Non-pigmented ciliary epithelial cell (primary cell): ENCODE results near the gene LOC128125822.

Experiments used
- DNase-seq: peaks from one replicate; pipeline ENCODE4 v3.0.0-alpha.2; 2010; ENCODE audit warnings: low read depth

LOC128125822 gene

DNA sequence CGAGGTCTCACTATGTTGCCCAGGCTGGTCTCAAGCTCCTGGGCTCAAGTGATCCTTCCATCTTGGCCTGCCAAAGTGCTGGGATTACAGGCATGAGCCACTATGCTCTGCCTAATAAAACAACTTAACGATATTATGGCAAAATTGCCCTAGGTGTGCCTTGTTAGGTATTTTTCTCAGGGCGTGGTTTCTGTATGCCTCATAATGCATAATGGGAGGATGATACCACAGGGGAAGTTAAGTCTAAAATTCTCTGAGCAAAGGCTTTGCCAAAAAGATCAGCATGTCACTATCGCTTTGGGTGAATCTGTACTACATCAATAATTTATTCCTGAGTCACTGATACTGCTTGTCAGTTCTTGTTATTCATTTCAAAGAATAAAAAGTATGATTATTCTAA lies 15.9 kb upstream of the LOC128125822 start:
- no peak for DNase-seq

DNA sequence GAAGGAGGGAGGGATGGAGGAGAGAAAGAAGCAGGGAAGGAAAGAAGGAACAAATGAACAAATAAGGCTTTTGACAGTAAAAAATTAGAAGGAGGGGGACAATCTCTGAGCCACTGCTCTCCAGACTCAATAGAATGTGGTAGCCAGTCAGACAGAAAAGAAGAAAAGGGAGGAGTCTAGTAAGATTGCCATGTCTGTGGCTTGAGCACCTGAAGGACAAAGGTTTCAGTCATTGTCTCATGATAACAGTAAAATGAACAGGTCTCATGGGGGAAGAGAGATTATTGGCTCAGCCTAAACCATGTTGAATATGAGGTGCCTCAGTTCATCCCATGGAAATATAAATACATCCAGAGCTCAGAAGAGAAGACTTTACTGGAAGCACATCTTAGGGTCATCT lies 14.0 kb upstream of the LOC128125822 start:
- DNase-seq: no peak

DNA sequence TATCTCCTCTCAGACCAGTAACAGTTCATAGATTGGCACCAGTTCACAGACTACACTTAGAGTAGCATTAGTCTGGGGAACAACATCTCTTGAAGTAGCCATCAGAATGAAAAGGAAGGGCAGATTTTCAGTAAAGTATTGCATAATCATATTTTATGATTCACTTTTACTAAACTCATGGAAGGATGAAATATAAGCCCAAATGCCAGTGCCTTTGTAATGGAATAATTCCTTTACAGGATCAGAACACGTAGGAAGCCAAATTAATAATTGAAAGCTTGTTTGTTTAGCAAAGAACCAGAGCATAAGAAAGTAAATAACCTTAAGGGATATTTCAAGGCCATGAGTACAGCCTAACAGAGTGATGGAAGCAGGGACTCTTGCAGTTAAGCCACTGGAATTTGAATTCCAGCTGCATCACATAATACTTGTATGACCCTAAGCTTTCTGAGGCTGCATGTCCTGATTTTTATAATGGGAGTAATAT lies 11.4 kb upstream of the LOC128125822 start:
- no peak for DNase-seq

DNA sequence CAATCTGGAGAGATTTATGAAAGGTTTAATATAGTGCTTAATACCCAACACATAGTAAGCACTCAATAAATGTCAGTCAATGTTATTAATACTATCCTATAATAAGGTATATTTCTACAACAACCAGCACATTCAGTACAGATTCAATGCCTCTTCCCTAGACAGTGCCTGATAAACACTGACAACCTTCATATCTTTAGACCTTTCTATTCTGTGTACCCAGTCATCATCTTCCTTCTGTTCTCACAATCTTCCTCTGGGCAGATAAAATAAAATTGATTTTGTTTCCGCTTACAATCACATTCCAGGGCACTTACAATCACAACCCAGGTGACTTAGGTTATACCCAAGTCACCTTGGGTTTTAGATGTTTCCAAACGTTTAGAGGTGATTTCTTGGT lies 11.0 kb upstream of the LOC128125822 start:
- DNase-seq: no peak

DNA sequence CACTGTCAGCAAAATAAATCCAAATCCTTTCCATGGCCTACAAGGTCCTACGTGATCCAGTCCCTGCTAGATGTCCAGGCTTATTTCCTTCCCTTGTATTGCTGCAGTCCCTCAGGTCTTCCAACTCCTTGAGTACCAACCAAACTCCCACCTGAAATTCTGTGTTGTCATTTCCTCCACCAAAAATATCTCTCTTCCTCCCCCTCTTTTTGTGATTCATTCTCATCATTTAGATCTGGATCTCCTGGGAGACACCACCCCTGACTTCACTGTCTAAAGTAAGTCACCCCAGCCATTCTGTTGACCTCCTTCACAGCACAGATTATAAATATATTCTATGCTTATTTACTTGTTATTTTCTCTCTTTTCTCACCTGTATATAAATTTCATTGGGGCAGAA lies 9.0 kb upstream of the LOC128125822 start:
- no peak for DNase-seq

DNA sequence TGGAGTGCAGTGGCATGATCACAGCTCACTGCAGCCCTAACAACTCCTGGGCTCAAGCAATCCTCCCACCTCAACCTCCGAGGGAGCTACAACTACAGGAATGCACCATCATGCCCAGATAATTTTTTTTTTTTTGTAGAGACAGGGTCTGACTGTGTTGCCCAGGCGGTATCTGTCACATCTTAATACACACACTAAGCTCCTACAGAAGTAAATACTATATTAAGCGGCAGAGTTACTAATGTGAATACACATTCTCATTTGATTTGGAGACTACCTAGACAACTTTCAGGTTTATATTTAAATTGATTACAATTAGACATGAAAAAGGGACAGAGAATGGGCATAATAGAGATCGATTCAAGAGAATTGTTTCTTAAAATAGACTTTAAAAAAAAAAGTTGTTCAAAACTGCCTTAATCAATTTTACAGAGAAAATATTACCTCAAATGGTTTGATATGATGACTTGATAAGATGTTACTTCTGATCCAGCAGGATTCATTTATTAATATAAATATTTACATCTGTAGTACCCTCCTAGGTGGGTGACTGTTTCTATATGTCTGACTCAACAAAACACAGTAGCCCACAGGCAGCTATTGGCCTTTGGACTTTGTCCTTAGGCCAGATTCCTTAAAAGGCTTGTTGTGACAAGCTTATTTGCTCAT lies 7.1 kb upstream of the LOC128125822 start:
- no peak for DNase-seq

DNA sequence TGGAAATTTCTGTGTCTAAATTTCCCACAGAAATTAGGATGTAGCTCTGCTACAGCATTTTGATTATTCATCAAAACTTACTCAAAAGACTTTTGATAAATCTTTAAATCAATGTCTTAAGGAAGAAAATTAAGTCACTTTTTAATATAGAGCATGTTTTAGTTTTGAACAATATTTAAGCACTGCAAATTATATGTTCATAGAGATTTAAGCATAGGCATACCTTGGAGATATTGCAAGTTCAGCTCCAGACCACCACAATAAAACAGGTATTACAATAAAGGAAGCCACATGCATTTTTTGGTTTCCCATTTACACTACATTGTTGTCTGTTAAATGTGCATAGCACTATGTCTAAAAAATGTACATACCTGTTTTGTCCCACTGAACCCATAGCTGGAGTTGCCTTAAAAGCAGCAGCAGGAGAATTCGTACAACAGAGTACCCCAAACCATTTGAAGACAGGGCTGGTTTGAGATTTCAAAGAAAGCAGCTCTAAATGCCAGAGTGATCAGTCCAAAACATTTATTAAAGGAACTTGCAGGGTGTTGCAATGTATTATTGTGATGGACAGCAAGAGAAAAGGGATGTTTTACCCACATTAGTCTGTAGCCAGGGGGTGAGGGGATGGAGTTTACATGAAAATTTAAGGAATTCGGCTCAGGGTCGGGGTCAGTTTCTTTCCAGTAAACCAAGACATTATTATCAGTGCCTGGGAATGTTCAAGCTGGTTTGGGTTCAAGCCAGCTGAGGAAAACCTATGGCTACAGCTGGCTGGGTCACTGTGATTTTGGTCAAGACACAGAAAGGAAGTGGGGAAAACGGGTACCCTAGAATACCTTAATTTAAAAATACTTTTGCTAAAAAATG lies 6.3 kb upstream of the LOC128125822 start:
- no peak for DNase-seq

DNA sequence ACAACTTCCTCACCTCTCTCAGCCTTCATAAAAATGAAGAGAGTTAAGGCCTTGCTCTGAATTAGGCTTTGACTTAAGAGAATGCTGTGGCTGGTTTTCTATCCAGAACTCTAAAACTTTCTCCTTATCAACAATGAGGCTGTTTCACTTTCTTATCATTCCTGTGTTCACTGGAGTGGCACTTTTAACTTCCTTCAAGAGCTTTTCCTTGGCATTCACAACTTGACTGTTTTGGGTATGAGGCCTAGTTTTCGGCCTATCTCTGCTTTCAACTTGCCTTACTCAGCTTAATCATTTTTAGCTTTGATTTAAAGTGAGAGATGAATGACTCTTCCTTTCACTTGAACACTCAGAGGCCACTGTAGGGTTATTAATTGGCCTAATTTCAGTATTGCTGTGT lies 4.3 kb upstream of the LOC128125822 start:
- DNase-seq: no peak

DNA sequence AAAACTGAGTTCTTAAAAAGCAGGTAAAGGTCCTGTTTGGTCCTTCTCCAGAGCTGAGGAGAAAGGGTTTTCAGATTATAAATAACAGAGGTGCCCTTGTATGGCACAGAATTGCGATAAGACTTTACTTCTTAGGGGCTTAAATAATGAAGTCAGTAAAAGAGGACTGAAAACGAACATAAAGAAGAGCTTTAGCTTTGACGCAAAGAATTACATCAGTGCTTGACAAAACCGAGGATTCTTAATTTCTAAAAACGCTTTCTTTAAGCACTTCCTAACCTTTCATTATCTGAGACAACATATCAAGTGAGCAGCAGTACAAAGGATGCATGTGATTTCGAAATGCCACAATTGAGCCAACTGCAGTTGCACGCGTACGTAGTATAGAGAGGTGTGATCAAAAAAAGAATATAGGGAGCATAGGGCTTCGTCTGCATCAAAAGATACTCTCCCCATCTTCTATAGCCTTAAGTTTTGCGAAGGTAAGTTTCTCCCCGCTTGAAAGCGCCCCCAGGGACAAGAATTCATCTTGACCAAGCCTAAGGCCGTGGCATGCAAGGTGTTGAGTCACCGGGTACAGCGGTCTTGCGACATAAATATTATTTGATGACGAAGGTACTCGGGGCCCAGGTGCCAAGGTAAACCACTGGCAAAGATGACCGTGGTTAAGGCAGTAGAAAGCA lies 778 bp upstream of the LOC128125822 start:
- DNase-seq: no peak

DNA sequence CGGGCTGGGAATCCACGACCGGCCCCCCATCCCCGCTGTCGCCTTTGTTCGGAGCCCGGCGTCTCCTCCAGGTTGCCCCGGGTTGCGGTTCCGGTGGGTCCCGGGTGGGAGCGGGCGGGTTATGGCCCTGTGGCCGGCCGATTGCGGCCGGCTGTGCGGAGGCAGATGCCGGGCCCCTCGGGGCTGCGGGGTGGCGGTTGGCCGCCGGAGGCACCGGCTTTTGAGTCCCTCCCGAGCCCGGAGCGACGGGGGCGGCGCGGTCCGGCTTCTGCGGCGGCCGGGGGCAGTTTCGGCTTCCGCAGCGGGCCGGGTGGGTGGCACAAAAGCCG lies 431 bp downstream of the LOC128125822 start:
- DNase-seq: no peak

DNA sequence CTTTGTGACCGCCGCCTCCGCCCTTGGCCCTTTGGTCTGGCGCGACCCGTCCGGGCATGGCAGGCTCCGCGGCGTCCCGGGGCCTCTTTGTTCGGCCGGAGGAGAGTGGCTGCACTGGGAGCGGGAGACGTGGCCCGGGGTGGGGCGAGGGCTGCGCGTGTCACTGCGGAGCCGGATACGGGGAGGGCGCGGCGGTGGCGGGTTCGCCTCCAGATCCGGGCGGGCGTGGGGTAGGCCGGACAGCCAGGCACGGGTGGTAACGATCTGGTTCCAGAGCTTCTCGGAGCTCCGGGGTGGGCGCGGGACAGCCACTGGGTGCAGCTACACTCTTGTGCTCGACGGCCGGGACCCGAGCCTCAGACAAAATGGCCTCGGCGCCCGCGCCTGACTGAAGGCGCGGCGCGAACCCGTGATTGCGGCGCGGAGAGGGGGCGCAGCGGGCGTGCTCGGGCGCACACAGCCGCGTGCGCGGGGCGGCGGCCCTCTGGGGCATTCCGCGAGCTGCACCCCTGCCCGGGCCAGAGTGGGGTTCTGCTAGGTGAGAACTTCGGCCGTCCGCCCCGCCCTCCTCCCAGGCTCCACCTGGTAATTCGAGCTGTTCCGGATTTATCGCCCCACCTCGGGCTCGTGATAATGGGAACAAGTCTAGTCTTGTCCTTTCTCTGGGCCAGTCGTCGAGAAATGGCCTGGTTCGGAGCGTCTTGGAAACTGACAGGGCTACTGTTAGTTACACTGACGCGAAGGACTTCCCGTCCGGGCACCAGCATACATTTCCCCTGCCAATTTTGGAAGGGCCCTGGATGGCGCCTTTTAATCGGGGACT lies 1.0 kb downstream of the LOC128125822 start:
- DNase-seq: no peak

DNA sequence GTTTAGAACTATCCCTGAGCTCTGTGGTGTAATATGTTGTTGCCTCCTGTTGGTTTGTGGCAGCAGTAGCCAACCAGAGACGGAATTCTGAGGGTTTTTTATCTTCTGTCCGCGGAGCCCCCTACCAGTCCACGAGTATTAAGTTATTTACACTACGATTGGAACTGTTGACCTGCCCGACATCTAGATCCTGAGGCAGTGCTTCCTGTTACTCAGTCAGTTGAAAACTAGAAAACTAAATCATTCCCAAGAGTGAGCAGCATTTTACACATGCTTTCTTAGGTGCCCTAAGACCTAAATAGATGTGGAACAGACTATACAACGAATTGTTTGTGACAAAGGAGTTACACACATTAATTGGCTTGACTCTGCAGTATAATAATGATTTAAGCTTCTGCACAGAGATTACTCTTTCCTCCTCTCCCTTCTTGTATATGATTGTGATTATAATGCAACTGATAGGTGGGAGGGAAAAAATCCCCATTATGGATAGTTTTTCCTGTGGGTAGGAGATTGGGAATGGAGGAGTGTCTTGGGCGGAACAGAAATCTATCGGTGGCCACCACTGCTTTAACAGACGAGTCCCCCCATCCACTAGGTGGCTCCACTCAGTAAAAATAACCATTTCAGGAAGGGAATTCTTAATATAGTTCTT lies 1.7 kb downstream of the LOC128125822 start:
- DNase-seq: no peak

DNA sequence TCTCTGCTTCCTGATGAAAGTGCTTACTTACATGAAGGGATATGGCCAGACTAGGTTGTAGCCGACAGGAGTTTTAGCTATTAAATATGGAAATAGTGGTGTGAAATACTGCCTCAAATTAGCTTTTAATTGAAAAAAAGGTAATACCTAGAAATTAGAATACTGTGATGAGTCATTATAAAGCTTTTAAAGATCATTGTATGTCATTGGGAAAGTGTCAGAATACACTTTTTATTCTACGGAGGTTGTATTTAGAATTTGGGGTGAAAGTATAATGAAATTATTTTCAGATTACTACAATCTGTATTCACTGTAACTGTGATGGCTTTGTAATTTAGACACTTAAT lies 2.2 kb downstream of the LOC128125822 start:
- no peak for DNase-seq

DNA sequence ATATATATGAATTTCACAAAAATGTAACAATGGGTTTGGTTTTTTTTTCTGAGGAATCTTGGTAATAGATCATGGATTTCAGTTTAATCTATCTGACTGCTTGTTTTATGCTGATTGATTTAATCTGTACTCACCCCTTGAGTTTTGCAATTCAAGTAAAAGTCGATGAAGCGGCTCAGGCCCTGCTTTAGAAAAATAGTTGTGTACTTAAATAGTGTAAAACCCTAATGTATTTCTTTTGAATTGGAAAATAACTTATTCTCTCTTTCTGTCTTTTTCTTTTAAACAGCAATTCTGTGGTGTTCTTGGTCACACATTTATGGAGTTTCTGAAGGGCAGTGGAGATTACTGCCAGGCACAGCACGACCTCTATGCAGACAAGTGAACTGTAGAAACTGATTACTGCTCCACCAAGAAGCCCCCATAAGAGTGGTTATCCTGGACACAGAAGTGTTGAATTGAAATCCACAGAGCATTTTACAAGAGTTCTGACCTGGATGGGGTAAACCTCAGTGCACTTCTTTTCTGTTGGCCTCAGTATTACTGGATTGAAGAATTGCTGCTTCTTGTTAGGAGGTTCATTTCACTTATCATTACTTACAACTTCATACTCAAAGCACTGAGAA lies 4.0 kb downstream of the LOC128125822 start:
- DNase-seq: no peak

DNA sequence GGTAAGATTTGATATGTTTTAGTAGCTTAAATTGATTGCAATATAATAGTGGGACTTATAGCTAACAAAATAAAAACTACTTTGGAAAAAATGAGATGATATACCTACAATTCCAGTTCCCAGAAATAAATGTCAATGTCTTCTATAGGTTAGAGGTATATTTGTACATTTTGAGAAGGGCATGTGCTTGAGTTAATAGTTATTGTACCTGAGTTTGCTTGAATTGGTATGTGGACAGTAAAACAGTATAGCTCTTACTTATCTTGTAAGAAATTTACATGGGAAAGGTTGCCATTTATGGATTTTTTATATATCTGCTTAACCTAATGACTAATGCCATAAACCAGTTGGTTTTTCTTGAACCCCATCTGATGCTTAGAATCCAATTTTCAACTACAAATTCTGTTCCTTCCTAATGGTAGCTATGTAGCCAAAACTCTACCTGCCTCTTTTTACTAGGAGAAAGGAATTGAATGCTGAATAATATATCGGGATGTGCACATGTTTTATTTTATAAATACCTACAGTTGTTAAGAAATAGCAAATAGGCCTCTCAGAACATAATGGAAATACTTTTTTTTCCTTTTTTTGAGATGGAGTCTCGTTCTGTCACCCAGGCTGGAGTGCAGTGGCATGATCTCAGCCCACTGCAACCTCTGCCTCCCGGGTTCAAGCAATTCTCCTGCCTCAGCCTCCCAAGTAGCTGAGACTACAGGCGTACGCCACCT lies 4.9 kb downstream of the LOC128125822 start:
- no peak for DNase-seq

DNA sequence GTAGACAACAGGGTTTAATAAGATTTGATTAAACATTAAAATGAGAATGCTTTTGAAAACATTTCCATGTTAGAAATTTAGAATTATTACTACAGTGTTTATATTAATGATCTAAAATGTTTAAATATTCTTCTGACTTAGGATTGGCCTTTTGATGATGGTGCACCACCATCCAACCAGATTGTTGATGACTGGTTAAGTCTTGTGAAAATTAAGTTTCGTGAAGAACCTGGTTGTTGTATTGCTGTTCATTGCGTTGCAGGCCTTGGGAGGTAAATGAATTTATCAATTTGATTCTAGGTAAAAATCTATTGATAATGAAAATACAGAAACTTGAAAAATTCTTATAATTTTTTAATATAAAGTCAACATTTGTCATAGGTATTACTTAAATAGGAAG lies 6.5 kb downstream of the LOC128125822 start:
- no peak for DNase-seq

DNA sequence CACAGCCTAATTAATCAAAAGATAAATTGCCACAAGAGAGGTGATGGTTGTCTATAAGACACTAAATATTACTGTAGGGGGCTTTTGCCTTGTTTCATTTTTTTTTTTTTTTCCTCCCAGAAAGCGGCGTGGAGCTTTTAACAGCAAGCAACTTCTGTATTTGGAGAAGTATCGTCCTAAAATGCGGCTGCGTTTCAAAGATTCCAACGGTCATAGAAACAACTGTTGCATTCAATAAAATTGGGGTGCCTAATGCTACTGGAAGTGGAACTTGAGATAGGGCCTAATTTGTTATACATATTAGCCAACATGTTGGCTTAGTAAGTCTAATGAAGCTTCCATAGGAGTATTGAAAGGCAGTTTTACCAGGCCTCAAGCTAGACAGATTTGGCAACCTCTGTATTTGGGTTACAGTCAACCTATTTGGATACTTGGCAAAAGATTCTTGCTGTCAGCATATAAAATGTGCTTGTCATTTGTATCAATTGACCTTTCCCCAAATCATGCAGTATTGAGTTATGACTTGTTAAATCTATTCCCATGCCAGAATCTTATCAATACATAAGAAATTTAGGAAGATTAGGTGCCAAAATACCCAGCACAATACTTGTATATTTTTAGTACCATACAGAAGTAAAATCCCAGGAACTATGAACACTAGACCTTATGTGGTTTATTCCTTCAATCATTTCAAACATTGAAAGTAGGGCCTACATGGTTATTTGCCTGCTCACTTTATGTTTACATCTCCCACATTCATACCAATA lies 7.8 kb downstream of the LOC128125822 start:
- DNase-seq: no peak

DNA sequence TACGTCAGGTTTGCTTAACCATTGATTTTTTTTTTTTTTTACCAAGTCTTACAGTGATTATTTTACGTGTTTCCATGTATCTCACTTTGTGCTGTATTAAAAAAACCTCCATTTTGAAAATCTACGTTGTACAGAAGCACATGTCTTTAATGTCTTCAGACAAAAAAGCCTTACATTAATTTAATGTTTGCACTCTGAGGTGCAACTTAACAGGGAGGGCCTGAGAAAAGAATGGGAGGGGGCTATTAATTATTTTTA lies 8.4 kb downstream of the LOC128125822 start:
- no peak for DNase-seq

DNA sequence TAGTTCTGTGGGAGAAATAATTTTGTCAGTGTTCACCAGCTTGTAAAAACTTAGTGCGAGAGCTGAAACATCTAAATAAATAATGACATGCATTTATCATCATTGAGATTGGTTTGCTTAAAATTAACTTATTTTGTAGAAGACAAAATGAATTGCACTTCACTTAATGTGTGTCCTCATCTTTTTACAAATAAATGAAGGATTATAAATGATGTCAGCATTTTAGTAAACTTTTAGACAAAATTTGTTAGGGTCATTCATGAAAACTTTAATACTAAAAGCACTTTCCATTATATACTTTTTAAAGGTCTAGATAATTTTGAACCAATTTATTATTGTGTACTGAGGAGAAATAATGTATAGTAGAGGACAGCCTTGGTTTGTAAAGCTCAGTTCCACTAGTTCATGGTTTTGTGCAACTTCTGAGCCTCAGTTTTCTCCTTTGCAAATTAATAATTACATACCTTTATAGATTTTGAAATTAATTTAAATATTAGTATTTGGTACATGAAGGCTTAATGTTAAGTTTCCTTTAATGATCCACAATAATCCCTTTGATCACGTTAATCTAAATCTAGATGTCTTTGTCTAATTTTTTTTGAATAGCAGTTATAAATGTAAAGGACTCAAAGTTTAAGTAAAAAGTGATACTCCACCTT lies 9.2 kb downstream of the LOC128125822 start:
- DNase-seq: no peak
